Measurements from ENCODE around the gene KDM5C.

Gene KDM5C

GRCh38 chrX:53255738-53256191 is 30.8 kb upstream of the KDM5C start:
- no peak for TF ChIP-seq CTCF (IDR thresholded peaks at IDR 0.05)

GRCh38 chrX:53254570-53255461 is 29.8 kb upstream of the KDM5C start:
- TF ChIP-seq CTCF (IDR thresholded peaks at IDR 0.05), result no peak

GRCh38 chrX:53253293-53254020 is 28.4 kb upstream of the KDM5C start:
- TF ChIP-seq CTCF (IDR thresholded peaks at IDR 0.05), result no peak

- no peak for TF ChIP-seq CTCF (IDR thresholded peaks at IDR 0.05)
Measured at GRCh38 chrX:53251307-53251706, 26.3 kb upstream of the KDM5C start.

GRCh38 chrX:53250556-53250955 is 25.5 kb upstream of the KDM5C start:
- no peak for TF ChIP-seq CTCF (IDR thresholded peaks at IDR 0.05)

GRCh38 chrX:53249408-53250042 is 24.5 kb upstream of the KDM5C start:
- no peak for TF ChIP-seq CTCF (IDR thresholded peaks at IDR 0.05)

- TF ChIP-seq CTCF (IDR thresholded peaks at IDR 0.05), result no peak
Measured at GRCh38 chrX:53247928-53248327, 22.9 kb upstream of the KDM5C start.
